GM21360 (cell line): ENCODE results near the gene LAS1L.
"Not testable (repeated sequence)": the region's sequence is repeated elsewhere in the genome, so short reads cannot be mapped to it uniquely, and the experiment has no call there.

Experiments used
- ATAC-seq: cut with Tn5 transposase; IDR thresholded peaks from one replicate; pipeline ENCODE4 v1.9.1; 2021; ENCODE audit warnings: mild to moderate bottlenecking, moderate library complexity; ENCODE audit not compliant: unreplicated experiment

The LAS1L gene

GRCh38 chrX:65518980-65519379 lies 15.6 kb downstream of the LAS1L start:
- ATAC-seq = not testable (repeated sequence)

- ATAC-seq = no peak
Measured at GRCh38 chrX:65517923-65518322, 16.7 kb downstream of the LAS1L start.

GRCh38 chrX:65516756-65517155 lies 17.8 kb downstream of the LAS1L start:
- no peak for ATAC-seq

GRCh38 chrX:65513610-65514009 lies 21.0 kb downstream of the LAS1L start:
- no peak for ATAC-seq

GRCh38 chrX:65509400-65509799 lies 25.2 kb downstream of the LAS1L start:
- no peak for ATAC-seq

- ATAC-seq = no peak
Measured at GRCh38 chrX:65508851-65509250, 25.7 kb downstream of the LAS1L start.

GRCh38 chrX:65502618-65503017 lies 32.0 kb downstream of the LAS1L start:
- no peak for ATAC-seq

GRCh38 chrX:65493431-65493830 lies 41.2 kb downstream of the LAS1L start:
- ATAC-seq = no peak

- ATAC-seq = no peak
Measured at GRCh38 chrX:65491620-65492019, 43.0 kb downstream of the LAS1L start.

- ATAC-seq = no peak
Measured at GRCh38 chrX:65488495-65488894, 46.1 kb downstream of the LAS1L start.

GRCh38 chrX:65480960-65481359 lies 53.6 kb downstream of the LAS1L start:
- ATAC-seq = no peak

- ATAC-seq = not testable (repeated sequence)
Measured at GRCh38 chrX:65479102-65479501, 55.5 kb downstream of the LAS1L start.

GRCh38 chrX:65476564-65476963 lies 58.0 kb downstream of the LAS1L start:
- ATAC-seq = no peak

- ATAC-seq = no peak
Measured at GRCh38 chrX:65463550-65463949, 71.0 kb downstream of the LAS1L start.
